Ascending aorta (tissue), 2 donors: ENCODE measurements around the gene MYL7. TPM values are rescaled to one million over a fixed set of nuclear protein-coding genes. Genes with fewer than 3 reads are reported as not detected.

Experiments used
- DNase-seq, 2 donors: peaks; one replicate each; pipeline ENCODE4 v3.0.0-alpha.2; 2019; ENCODE audit warnings: low spot score in 2 of 2
- H3K27ac ChIP-seq, 2 donors: fragments of 200-600 bp; sonication (generic); one replicate each; pipeline ENCODE4 v1.5.1; 2016 to 2017; ENCODE audit warnings: mild to moderate bottlenecking in 1 of 2
- H3K27me3 ChIP-seq: fragments of 200-600 bp; sonication (generic); one replicate; pipeline ENCODE4 v1.5.1; 2017
- H3K36me3 ChIP-seq, 2 donors: fragments of 200-600 bp; sonication (generic); one replicate each; pipeline ENCODE4 v1.5.1; 2016
- H3K4me1 ChIP-seq, 2 donors: fragments of 200-600 bp; sonication (generic); one replicate each; pipeline ENCODE4 v1.5.1; 2016 to 2017; ENCODE audit warnings: mild to moderate bottlenecking in 1 of 2
- H3K4me3 ChIP-seq, 2 donors: fragments of 200-600 bp; sonication (generic); one replicate each; pipeline ENCODE4 v1.5.1; 2016 to 2017; ENCODE audit warnings: mild to moderate bottlenecking in 1 of 2
- H3K9me3 ChIP-seq, 2 donors: fragments of 200-600 bp; sonication (generic); one replicate each; pipeline ENCODE4 v1.5.1; 2016
- intact Hi-C: fragments of 100-400 bp; cut with DNase I; formaldehyde crosslinking; loops from one replicate; pipeline ENCODE4 v1.15.1; 2023
- total RNA-seq: library from RNA; depleted of rRNA; stranded (reverse); fragments of >200 nt; gene quantifications from one replicate; pipeline ENCODE4 v1.1.0, GENCODE V29; 2016
- TF ChIP-seq, protein P1 (sequence below), 3 experiments: fragments of 200-600 bp in 2 of 3; fragments of 450-650 bp in 1 of 3; sonication (generic) in 2 of 3; IDR thresholded peaks; one replicate each; pipeline ENCODE4 v1.5.1; 2016 to 2019; ENCODE audit warnings: antibody characterized with exemption in 3 of 3, mild to moderate bottlenecking in 1 of 3, moderate library complexity in 1 of 3

MYL7 gene
- total RNA-seq, 1 donor from 2014 or later = not detected

DNA sequence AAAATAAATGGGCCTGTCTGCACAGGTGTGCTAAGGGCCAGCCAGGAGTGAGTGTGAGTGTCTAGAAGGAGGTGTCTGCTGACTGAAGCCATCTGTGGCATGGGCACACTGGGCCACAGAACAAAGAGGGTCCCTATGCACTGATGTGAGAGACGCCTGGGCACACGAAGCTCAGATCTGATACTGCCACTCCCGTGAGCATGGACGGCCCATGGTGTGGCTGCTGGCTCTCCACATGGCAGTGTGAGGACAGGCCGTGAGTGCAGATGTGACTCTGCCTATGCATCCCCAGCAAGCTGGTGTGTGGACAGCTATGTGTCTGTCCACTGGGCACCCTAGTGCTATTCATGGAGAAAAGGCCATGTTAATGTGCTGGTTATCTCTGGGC, 12.8 kb upstream of the MYL7 start:
- Histone ChIP-seq H3K27me3 (no peaks in the 10 kb centered on the region), H3K4me3 (no peak overlapping the region), H3K36me3 (no peaks in the 10 kb centered on the region), H3K4me1 (no peaks in the 10 kb centered on the region), H3K27ac (no peak overlapping the region), H3K9me3 (no peaks in the 10 kb centered on the region)
- DNase-seq = no peak
- TF ChIP-seq, protein P1, sequence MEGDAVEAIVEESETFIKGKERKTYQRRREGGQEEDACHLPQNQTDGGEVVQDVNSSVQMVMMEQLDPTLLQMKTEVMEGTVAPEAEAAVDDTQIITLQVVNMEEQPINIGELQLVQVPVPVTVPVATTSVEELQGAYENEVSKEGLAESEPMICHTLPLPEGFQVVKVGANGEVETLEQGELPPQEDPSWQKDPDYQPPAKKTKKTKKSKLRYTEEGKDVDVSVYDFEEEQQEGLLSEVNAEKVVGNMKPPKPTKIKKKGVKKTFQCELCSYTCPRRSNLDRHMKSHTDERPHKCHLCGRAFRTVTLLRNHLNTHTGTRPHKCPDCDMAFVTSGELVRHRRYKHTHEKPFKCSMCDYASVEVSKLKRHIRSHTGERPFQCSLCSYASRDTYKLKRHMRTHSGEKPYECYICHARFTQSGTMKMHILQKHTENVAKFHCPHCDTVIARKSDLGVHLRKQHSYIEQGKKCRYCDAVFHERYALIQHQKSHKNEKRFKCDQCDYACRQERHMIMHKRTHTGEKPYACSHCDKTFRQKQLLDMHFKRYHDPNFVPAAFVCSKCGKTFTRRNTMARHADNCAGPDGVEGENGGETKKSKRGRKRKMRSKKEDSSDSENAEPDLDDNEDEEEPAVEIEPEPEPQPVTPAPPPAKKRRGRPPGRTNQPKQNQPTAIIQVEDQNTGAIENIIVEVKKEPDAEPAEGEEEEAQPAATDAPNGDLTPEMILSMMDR (IDR thresholded peaks at IDR 0.05) = no peak
- intact Hi-C loops = no loop called here

DNA sequence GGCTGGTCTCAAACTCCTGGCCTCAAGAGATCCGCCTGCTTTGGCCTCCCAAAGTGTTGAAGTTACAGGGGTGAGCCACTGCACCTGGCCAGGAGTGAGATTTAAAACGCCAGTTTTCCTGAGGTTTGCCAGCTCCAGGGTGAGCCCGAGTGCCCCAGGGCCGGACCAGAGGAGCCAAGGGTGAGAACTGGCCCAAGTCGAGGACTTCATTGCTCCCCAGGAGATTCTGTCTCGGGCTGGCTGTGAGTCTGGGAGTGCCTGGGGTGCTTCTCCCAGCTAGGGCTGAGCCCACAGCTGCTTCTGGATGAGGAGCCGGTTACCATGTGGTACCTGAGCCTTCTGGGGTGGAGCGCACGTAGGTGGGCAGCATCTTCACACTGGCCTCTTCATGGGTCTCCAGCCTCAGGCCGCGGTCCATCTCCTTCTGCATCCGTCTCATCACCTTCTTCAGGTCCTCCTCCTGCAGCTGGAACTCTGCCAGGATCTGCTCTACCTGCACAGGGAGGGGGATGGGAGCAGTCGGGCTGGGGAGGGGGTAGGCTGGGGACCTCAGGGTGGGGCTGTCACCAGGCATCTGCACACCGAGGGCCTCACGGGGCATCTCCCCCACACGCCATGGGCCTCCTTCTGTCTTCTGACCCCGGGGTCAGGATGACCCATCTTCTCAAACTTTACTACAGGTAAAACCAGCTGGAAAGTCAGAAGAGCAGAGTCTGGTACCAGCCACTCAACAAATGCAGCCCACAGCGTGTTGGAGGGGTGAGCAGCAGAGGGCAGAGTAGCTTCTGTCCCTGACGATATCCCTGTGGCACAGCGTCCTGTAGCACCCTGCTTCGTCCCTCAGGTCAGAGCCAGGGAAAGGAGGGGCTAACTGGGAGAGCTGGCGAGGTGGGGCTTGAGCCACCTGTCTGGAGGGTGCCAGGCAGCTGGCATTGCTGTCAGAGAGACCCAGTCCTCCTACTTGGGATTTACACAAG, 12.1 kb upstream of the MYL7 start:
- intact Hi-C loops = no loop called here
- Histone ChIP-seq H3K4me1 (no peaks in the 10 kb centered on the region), H3K36me3 (no peaks in the 10 kb centered on the region), H3K27ac (no peak overlapping the region), H3K4me3 (no peak overlapping the region), H3K9me3 (no peaks in the 10 kb centered on the region), H3K27me3 (no peaks in the 10 kb centered on the region)
- DNase-seq = no peak
- TF ChIP-seq, protein P1 (IDR thresholded peaks at IDR 0.05) = no peak

DNA sequence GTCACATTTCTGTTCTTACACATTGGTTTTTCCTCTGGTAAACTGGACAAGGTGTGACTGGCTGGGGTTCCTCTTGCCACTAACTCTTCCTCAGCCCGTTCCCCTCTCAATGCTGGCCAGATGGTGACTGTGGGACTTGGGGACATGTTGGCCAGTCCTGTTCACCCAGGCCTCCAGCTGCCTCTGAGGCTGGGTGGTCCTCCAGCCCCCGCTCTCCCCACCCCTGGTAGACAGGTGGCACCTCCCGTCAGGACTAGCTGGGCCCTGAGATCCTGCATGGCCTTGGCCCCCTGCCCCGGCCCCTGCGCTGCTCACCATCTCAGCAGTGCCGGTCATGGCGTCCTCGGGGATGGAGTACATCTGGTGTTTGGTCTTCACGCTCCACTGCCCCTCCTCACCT, 10.8 kb upstream of the MYL7 start:
- no peak overlapping the region for H3K27ac ChIP-seq
- intact Hi-C loops = no loop called here
- no peaks in the 10 kb centered on the region for H3K27me3 ChIP-seq
- TF ChIP-seq, protein P1 (IDR thresholded peaks at IDR 0.05) = no peak
- DNase-seq = no peak
- no peak overlapping the region for H3K4me3 ChIP-seq
- no peaks in the 10 kb centered on the region for H3K9me3 ChIP-seq
- no peaks in the 10 kb centered on the region for H3K4me1 ChIP-seq
- H3K36me3 ChIP-seq = no peaks in the 10 kb centered on the region

DNA sequence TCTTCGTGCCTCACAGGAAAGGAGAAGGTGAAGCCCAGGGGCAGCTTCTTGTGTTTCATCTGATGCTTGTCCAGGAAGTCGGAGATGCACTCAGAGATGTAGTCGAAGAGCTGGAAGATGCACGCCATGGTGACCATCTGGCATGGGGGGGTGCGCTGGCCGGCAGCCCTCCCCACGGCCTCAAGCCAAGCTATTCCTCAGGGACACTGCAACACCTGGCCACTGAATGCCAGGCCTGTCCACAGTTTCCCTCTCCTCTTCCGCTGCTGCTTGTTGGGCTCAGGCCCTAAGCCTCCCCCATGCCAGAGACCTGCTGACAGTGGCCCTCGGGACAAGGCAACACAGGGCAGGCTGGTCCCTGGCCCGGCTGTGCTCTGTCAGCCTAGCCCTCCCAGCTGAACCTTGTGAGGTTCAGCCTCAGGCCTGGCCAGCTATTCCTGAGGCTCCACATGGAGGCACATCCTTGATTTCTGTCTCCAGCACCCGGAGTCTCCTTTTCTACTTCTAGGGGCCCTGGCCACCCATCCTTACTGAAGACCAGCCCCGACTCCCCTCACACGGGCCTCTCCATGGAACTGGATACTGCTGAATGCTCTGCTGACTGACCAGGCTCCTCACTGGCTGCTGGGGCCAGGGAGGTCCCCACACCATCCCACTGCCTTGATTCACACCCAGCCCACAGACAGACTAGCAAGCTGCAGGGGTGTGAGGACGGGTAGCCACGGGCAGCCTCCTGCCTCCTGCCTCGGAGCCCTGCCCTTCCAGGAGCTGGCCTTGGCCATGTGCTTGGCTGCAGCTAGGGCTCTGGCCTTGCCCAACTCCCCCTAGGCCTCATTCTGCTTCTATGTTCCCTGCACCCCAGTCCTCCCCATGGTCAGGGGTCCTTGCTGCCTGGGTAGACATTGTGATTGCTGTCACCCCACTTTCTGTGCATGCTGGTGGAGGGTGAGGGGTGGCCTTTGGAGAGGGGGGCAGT, 10.1 kb upstream of the MYL7 start:
- Histone ChIP-seq H3K27ac (no peak overlapping the region), H3K36me3 (no peaks in the 10 kb centered on the region), H3K9me3 (no peaks in the 10 kb centered on the region), H3K27me3 (no peaks in the 10 kb centered on the region), H3K4me3 (no peak overlapping the region), H3K4me1 (no peaks in the 10 kb centered on the region)
- intact Hi-C loops = no loop called here
- DNase-seq = no peak
- TF ChIP-seq, protein P1 (IDR thresholded peaks at IDR 0.05) = no peak

DNA sequence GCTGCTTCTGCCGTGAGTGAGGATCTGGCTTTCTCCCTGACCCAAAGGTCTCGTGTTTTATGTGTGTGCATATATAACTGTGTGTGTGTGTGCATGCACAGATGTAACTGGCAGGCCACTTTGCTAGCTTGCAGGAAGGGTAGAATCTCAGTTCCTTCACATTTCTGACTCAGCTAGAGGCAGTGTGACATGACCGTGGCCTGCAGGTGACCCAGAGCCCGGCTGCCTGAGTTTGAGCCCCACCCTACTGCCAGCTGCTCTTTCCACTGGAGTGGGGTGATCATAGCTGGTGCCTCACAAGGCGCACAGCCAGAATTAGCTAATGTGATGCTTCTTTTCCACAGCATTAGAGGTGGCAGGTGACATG, 9.3 kb upstream of the MYL7 start:
- DNase-seq = no peak
- intact Hi-C loops = no loop called here
- Histone ChIP-seq H3K36me3 (no peaks in the 10 kb centered on the region), H3K4me1 (peaks cover 0 to 4% of the 10 kb centered on the region in 2 donors), H3K27me3 (no peaks in the 10 kb centered on the region), H3K4me3 (no peak overlapping the region), H3K27ac (no peak overlapping the region), H3K9me3 (no peaks in the 10 kb centered on the region)
- TF ChIP-seq, protein P1 (IDR thresholded peaks at IDR 0.05) = no peak
